ENCODE measurements around the gene N4BP3.

Gene N4BP3

GRCh38 chr5:178098685-178099084 is 14.6 kb upstream of the N4BP3 start:
- DNase-seq (ENCODE audit: low read depth in 2 of 2, low spot score in 1 of 2) = no peak

GRCh38 chr5:178103612-178104011 is 9.7 kb upstream of the N4BP3 start:
- DNase-seq (ENCODE audit: low read depth in 2 of 2, low spot score in 1 of 2) = no peak

- DNase-seq (ENCODE audit: low read depth in 2 of 2, low spot score in 1 of 2) = no peak
Measured at GRCh38 chr5:178104492-178104891, 8.8 kb upstream of the N4BP3 start.

GRCh38 chr5:178106086-178106485 is 7.2 kb upstream of the N4BP3 start:
- DNase-seq (ENCODE audit: low read depth in 2 of 2, low spot score in 1 of 2) = no peak

- DNase-seq (ENCODE audit: low read depth in 2 of 2, low spot score in 1 of 2) = no peak
Measured at GRCh38 chr5:178106556-178107239, 6.6 kb upstream of the N4BP3 start.

GRCh38 chr5:178107756-178108310 is 5.5 kb upstream of the N4BP3 start:
- DNase-seq (ENCODE audit: low read depth in 2 of 2, low spot score in 1 of 2) = no peak

GRCh38 chr5:178108446-178108845 is 4.9 kb upstream of the N4BP3 start:
- no peak for DNase-seq (ENCODE audit: low read depth in 2 of 2, low spot score in 1 of 2)

- DNase-seq (ENCODE audit: low read depth in 2 of 2, low spot score in 1 of 2) = no peak
Measured at GRCh38 chr5:178108966-178109365, 4.4 kb upstream of the N4BP3 start.

GRCh38 chr5:178110511-178110910 is 2.8 kb upstream of the N4BP3 start:
- no peak for DNase-seq (ENCODE audit: low read depth in 2 of 2, low spot score in 1 of 2)

- no peak for DNase-seq (ENCODE audit: low read depth in 2 of 2, low spot score in 1 of 2)
Measured at GRCh38 chr5:178111925-178112324, 1.4 kb upstream of the N4BP3 start.

GRCh38 chr5:178112545-178112944 is 787 bp upstream of the N4BP3 start:
- no peak for DNase-seq (ENCODE audit: low read depth in 2 of 2, low spot score in 1 of 2)

GRCh38 chr5:178113841-178114324 is 551 bp downstream of the N4BP3 start:
- DNase-seq (ENCODE audit: low read depth in 2 of 2, low spot score in 1 of 2) = no peak

GRCh38 chr5:178114325-178115135 is 1.2 kb downstream of the N4BP3 start:
- no peak for DNase-seq (ENCODE audit: low read depth in 2 of 2, low spot score in 1 of 2)

GRCh38 chr5:178115136-178115813 is 1.9 kb downstream of the N4BP3 start:
- no peak for DNase-seq (ENCODE audit: low read depth in 2 of 2, low spot score in 1 of 2)

- DNase-seq (ENCODE audit: low read depth in 2 of 2, low spot score in 1 of 2) = no peak
Measured at GRCh38 chr5:178115814-178116142, 2.4 kb downstream of the N4BP3 start.

- DNase-seq (ENCODE audit: low read depth in 2 of 2, low spot score in 1 of 2) = peak; percentile 63 to 81
Measured at GRCh38 chr5:178116143-178116885, 3.0 kb downstream of the N4BP3 start.

- no peak for DNase-seq (ENCODE audit: low read depth in 2 of 2, low spot score in 1 of 2)
Measured at GRCh38 chr5:178117923-178118701, 4.8 kb downstream of the N4BP3 start.

GRCh38 chr5:178119915-178120606 is 6.7 kb downstream of the N4BP3 start:
- no peak for DNase-seq (ENCODE audit: low read depth in 2 of 2, low spot score in 1 of 2)

GRCh38 chr5:178120607-178121357 is 7.5 kb downstream of the N4BP3 start:
- DNase-seq (ENCODE audit: low read depth in 2 of 2, low spot score in 1 of 2) = peak in 1 of 2 donors; percentile 40

Measured in stimulated activated CD8-positive, alpha-beta memory T cell treated with anti-CD3 and anti-CD28 coated beads, Interleukin-4, amount 100 ng/mL, for 4 hours (primary cell).